ENCODE measurements around the gene KATNB1.
A peak's percentile ranks its signal among the peaks of the same experiment; 100 is the strongest.

KATNB1 gene

DNA sequence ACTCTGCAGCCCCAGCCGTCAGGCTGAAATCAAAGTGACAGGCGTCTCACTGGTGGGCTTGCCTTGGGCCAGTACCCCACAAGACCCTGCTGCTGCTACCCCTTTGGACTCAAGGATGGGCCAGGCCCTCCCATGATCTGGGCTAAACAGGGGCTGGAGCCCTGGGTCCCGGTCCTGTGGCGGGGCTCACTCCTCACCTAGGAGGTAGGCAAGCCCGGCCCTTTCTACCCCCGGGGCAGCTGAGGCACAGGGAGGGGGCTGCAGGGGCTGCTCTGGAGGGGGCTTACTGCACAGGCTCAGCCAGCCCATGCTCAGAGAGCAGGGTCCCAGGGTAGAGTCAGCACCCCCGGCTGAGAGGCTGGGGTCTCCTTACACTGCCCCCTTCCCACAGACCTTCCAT lies 23.6 kb downstream of the KATNB1 start:
- no peak for DNase-seq

- no peak for DNase-seq
Measured at GRCh38 chr16:57759541-57760356, 24.2 kb downstream of the KATNB1 start.

- DNase-seq, result no peak
Measured at GRCh38 chr16:57760357-57761160, 25.0 kb downstream of the KATNB1 start.

DNA sequence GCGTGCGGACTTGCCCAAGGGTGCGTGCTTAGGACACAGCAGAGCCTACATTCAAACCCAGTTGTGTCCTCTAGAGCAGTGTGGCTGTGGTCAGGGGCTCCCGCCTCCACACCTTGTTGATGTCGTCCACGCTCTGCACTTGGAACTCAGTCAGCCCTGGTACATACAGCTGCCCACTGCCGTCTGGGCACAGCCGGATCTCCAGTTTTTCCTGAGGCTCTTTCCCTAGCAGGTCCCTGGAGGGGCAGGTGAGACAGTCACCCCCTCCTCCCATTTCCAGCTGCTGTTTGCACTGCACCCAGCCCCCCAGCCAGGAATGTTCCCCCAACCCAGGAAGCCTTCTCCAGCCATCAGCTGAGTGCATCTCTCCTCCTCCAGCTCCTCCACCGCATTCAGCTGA lies 25.7 kb downstream of the KATNB1 start:
- no peak for DNase-seq

DNA sequence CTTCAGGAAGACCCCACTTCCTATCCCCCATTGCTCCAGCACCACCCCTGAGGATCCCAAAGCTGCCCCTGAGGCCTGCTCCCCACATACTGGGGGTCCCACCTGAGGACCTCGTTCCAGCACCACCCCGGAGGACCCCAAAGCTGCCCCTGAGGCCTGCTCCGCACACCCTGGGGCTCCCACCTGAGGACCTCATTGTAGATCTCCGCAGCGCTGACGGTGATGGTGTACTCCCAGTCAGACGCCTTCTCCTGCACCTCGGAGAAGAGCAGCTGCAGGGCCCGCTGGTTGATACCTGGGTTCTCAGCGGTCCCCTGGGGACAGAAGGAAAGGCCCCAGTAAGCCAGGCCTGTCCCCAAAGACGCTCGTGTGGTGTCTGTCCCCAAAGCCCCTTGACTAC lies 26.4 kb downstream of the KATNB1 start:
- no peak for DNase-seq

- no peak for DNase-seq
Measured at GRCh38 chr16:57762365-57763040, 26.9 kb downstream of the KATNB1 start.

DNA sequence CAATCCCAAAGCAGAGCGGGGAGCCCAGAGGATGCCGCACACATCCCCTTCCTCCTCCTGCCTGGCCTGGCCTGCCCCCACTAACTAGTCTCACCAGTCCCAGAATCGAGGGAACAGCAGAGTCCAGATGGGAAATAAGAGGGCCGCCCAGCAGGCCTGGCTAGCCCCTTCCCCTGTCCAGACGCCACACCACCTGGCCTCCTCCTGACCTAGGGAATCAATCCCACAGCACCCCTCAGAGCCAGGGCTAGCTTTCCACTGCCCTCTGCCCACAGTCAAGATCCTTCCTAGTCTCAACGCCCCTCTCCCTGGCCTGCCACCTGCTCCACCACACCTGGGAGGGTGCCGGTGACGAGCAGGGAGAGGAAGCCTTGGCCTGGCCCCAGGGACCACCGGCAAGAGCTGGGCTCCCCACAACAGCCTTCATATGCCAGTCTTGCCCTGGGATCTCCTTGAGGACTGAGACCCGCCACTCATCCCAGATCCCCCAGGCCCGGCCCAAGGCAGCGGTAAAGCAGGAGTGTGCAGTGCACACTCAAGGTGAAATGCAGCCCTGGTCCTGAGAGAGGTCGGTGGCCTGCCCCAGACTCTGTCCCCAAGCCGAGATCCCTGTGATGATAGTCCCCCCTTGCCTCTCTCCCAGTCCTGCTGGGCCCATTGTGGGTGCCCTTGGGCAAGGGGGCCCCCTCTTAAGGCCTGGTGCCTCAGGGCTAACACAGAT lies 27.9 kb downstream of the KATNB1 start:
- no peak for DNase-seq

- DNase-seq, result no peak
Measured at GRCh38 chr16:57764006-57764340, 28.4 kb downstream of the KATNB1 start.

DNA sequence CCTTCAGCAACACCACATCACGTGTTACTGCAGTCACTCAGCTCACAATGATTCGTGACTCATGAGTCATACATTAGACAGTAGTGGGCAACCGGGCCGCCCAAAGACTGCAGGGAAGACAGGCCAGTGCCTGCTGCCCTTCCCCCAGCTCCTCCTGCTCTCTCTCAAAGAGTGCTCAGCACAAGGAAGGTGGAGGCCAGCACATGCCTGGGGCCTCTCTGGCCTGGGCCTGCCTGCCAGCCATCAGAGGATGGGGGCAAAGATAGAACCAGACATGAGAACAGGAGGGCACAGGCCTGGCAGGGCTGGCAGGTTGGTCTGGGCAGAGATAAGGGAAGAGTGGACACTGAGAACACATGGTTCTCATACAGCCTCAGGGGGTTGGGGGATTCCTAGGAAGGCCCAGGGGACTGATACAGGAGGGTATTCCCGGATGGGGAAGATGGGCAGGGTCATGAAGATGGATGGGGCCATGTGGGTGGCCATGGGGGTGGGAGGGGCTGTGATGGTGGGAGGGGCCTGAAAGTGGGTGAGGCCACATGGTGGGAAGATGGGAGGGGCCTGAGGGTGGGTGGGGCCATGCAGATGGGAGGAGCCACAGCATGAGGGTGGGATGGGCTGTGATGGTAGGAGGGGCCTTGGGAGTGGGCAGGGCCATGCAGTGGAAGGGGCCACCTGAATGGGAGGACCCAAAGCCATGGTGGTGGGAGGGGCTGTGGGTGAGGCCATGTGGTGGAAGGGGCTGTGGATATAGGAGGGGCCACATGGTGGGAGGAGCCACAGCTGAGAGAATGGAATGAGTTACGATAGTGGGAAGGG lies 29.0 kb downstream of the KATNB1 start:
- DNase-seq, result no peak

DNA sequence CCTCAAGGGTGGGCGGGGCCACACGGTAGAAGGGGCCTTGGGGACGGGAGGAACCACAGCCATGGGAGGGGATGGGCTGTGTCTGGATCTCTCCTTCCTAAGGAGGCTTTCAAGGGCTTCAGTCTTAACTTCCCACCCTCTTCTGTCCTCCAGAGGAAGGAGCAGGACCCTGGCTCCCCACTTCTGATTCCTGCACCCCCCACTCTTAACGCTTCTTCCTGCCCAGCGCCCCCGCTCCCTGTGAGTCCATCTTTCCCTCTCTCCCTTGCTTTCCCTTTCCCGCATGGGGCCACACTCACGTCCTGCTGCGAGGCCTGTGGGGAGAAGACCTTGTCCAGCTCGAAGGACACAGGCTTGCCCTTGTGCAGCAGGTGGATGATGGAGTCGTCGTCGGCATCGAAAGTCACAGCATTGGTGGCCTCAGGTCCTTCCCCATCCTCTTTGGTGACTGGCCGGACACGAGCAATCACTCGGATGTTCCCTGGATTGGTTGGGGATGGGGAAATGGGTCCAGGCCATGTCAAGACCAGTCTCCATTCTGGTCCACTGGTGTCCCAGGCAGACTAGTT lies 29.7 kb downstream of the KATNB1 start:
- DNase-seq, result no peak

DNA sequence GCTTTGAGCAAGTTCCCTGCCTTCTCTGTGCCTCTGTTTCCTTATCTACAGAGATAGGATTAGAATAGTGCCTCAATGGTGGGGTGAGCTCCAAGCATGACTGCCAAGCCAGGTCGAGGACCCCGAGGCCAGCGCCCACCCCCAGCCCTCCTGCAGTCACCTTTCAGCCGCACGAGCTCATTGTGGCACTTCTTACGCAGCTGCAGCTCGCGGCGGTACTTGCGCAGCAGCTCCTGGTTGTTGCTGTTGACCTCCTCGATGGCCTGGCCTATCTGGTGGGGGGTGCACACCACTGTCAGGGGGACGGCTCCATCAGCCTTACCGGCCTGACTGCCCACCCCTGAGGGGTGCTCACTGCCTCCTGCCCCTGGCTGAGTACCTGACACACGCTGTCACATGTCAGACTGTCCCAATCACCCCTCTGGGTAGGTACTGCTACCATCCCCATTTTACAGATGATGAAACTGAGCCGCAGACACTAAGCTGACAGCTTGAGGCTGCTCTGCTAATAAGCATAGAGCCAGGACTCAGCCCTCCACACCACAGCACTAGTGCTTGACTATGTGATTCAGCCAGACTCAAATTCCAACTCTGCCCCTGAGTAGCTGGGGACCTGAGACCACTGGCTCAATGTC lies 31.3 kb downstream of the KATNB1 start:
- DNase-seq, result no peak

DNA sequence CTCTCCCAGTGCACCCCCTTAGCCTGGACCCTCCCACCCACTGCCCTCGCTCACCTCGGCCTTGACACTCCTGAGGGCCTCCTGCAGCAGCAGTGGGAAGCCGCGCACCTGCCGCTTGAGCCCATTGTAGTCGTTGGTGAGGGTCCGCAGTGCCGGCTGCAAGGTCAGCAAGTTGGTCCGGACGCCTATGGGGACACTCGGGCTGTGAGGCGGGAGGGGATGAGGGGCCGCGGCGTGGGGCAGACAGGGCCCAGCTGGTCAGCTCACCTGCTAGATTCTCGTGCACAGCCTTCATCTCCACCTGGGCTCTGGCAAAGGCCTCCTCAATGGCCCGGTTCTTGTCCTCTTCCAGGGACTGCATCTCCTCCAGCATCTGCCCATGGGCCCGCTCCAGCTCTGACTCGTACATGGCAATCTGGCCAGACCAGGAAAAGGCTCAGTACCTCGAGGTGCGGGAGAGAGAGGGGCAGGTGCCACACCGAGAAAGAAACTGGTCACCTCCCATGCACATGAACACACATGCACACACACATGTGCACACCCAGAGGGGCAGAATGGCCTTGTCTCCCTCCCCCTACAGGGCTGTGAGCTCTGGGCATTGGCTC lies 34.1 kb downstream of the KATNB1 start:
- no peak for DNase-seq

DNA sequence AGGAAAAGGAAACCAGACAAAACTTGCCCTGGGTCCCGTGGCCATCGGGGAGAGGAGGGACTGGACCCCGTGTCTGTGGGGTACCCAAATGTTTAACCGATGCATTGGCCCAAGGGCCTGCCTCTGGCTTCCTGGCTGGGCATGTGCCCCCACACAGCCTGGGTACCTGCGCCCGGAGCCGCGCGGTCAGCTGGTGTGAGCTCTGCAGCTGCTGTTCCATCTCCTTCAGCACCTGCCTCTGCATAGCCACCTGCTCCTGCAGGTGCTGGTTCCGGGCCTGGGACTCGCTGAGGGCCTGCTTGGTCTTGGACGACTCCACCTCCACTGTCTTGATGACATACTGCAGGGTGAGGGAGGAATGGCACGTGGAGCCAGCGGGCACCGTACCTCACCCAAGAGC lies 34.8 kb downstream of the KATNB1 start:
- no peak for DNase-seq

GRCh38 chr16:57771141-57771785 lies 35.7 kb downstream of the KATNB1 start:
- DNase-seq, result no peak

GRCh38 chr16:57773019-57773418 lies 37.4 kb downstream of the KATNB1 start:
- DNase-seq, result no peak

GRCh38 chr16:57773655-57774295 lies 38.2 kb downstream of the KATNB1 start:
- no peak for DNase-seq

DNA sequence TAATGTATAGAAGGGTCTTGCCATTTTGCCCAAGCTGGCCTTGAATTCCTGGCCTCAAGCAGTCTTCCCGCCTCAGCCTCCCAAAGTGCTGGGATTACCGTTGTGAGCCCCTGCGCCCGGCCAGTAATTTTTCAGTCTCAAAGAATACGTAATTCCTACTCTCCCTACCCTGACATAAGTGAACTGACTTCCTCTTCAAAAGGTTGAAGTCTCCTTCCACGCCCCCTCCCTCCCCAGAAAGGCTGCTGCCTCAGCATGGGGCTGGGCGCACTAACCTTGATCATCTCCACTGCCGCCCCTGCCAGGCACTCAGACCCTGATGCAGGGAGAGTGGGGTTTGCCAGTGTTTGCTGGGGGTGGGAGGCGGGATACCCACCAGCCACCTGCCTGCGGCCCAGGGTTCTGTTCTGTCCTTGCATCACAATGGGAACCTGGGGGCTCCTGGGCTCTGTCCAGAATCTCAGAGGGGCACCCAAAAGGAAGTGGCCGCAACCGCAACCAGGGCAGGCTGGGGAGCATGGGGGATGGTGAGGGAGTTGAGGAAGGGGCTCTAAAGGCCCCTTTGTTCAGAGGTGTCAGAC lies 39.2 kb downstream of the KATNB1 start:
- no peak for DNase-seq

- peak; percentile 57 for DNase-seq
Measured at GRCh38 chr16:57775661-57776469, 40.3 kb downstream of the KATNB1 start.

DNA sequence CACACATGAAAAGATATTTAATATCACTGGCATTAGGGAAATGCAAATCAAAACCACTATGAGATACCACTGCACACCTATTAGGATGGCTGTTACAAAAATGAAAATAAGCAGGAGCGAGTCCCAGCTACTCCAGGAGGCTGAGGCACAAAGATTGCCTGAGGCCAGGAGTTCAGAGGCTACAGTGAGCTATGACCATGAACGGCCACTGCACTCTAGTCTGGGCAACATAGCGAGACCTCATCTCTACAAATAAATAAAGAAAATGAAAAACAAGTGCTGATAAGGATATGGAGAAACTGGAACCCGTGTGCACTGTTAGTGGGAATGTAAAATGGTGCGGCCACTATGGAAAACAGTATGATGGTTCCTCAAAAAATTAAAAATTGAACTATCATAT lies 43.1 kb downstream of the KATNB1 start:
- no peak for DNase-seq
